Large intestine (tissue), 3 donors: ENCODE measurements around the gene GPR68. TPM values are rescaled to one million over a fixed set of nuclear protein-coding genes. Genes with fewer than 3 reads are reported as not detected.

Source experiments
- DNase-seq, 2 donors: peaks; one replicate each; pipeline versions ENCODE4 v3.0.0 to v3.0.0-alpha.2; 2013
- H3K27ac ChIP-seq: one replicate; pipeline ENCODE4 v1.5.1; 2013; ENCODE audit warnings: low read length
- H3K27me3 ChIP-seq: 2 replicates; pipeline ENCODE4 v1.6.1; 2013; ENCODE audit warnings: low read length; ENCODE audit not compliant: control insufficient read depth, insufficient read depth
- H3K36me3 ChIP-seq: 2 replicates; pipeline ENCODE4 v1.6.1; 2013; ENCODE audit warnings: low read length; ENCODE audit not compliant: control insufficient read depth, insufficient read depth
- H3K4me1 ChIP-seq: one replicate; pipeline ENCODE4 v1.6.1; 2013; ENCODE audit warnings: low read length; ENCODE audit not compliant: control insufficient read depth, insufficient read depth
- H3K4me3 ChIP-seq: one replicate; pipeline ENCODE4 v1.5.1; 2013; ENCODE audit warnings: low read length
- H3K9me3 ChIP-seq: one replicate; pipeline ENCODE4 v1.6.1; 2013; ENCODE audit warnings: mild to moderate bottlenecking, low read depth, low read length, moderate library complexity; ENCODE audit not compliant: control insufficient read depth
- WGBS: methylation state at CpG from one replicate; pipeline ENCODE4 v1.1.5; 2013; ENCODE audit warnings: low lambda C conversion rate; ENCODE audit not compliant: insufficient coverage; 5-methylcytosine and 5-hydroxymethylcytosine counted together
- polyA plus RNA-seq: library from polyadenylated mRNA; unstranded; fragments of 120-200 nt; gene quantifications from one replicate; pipeline ENCODE4 v1.2.1, GENCODE V29; 2013

GPR68 gene
- polyA plus RNA-seq, 1 donor: 2.9 TPM

GRCh38 chr14:91219517-91220389, 24.8 kb downstream of the GPR68 start:
- no peaks in the 10 kb centered on the region for H3K4me1 ChIP-seq
- no CpG with 5 or more reads among the region's 13 CpGs for WGBS
- H3K27me3 ChIP-seq: no peaks in the 10 kb centered on the region
- H3K27ac ChIP-seq: no peak overlapping the region
- peaks cover 74% of the 10 kb centered on the region for H3K36me3 ChIP-seq
- no peak overlapping the region for H3K4me3 ChIP-seq
- no peaks in the 10 kb centered on the region for H3K9me3 ChIP-seq
- no peak for DNase-seq

GRCh38 chr14:91218014-91218413, 26.5 kb downstream of the GPR68 start:
- peaks cover 74% of the 10 kb centered on the region for H3K36me3 ChIP-seq

GRCh38 chr14:91216731-91217226, 27.7 kb downstream of the GPR68 start:
- peaks cover 70% of the 10 kb centered on the region for H3K36me3 ChIP-seq
- no peak overlapping the region for H3K27ac ChIP-seq
- DNase-seq: no peak
- H3K4me3 ChIP-seq: no peak overlapping the region
- H3K9me3 ChIP-seq: no peaks in the 10 kb centered on the region
- H3K4me1 ChIP-seq: no peaks in the 10 kb centered on the region
- WGBS: no CpG with 5 or more reads among the region's 13 CpGs
- H3K27me3 ChIP-seq: no peaks in the 10 kb centered on the region

More at GRCh38 chr14:91218014-91218413, 26.5 kb downstream of the GPR68 start:
- Histone ChIP-seq H3K9me3 (no peaks in the 10 kb centered on the region), H3K27me3 (no peaks in the 10 kb centered on the region), H3K27ac (no peak overlapping the region), H3K4me3 (no peak overlapping the region), H3K4me1 (no peaks in the 10 kb centered on the region)
- no peak for DNase-seq
- WGBS: no CpG with 5 or more reads among the region's 4 CpGs

- H3K36me3 ChIP-seq: peaks cover 66% of the 10 kb centered on the region
- WGBS: no CpG with 5 or more reads among the region's 10 CpGs
These were observed 29.1 kb downstream of the GPR68 start for GRCh38 chr14:91215381-91215780.

GRCh38 chr14:91214306-91214705, 30.2 kb downstream of the GPR68 start:
- DNase-seq: no peak
- Histone ChIP-seq H3K4me3 (no peak overlapping the region), H3K36me3 (peaks cover 62% of the 10 kb centered on the region), H3K4me1 (no peaks in the 10 kb centered on the region), H3K27ac (no peak overlapping the region), H3K27me3 (no peaks in the 10 kb centered on the region), H3K9me3 (peaks cover 7% of the 10 kb centered on the region)
- 100% methylated on average over 1 of the region's 6 CpGs for WGBS

More at GRCh38 chr14:91215381-91215780, 29.1 kb downstream of the GPR68 start:
- Histone ChIP-seq H3K4me3 (no peak overlapping the region), H3K4me1 (no peaks in the 10 kb centered on the region), H3K9me3 (peaks cover 5% of the 10 kb centered on the region), H3K27me3 (no peaks in the 10 kb centered on the region), H3K27ac (no peak overlapping the region)
- DNase-seq: no peak

- H3K27me3 ChIP-seq: no peaks in the 10 kb centered on the region
- H3K9me3 ChIP-seq: peaks cover 7% of the 10 kb centered on the region
- DNase-seq: no peak
- H3K36me3 ChIP-seq: peaks cover 61% of the 10 kb centered on the region
- no peak overlapping the region for H3K27ac ChIP-seq
- WGBS: no CpG with 5 or more reads among the region's 2 CpGs
- no peak overlapping the region for H3K4me3 ChIP-seq
- no peaks in the 10 kb centered on the region for H3K4me1 ChIP-seq
These were observed 33.5 kb downstream of the GPR68 start for GRCh38 chr14:91211017-91211416.

- Histone ChIP-seq H3K36me3 (peaks cover 69% of the 10 kb centered on the region), H3K4me1 (no peaks in the 10 kb centered on the region), H3K9me3 (peaks cover 7% of the 10 kb centered on the region), H3K27me3 (no peaks in the 10 kb centered on the region), H3K27ac (no peak overlapping the region), H3K4me3 (no peak overlapping the region)
- DNase-seq: no peak
- WGBS: 100% methylated on average over 1 of the region's 3 CpGs
These were observed 37.5 kb downstream of the GPR68 start for GRCh38 chr14:91207008-91207407.

GRCh38 chr14:91205459-91205858, 39.0 kb downstream of the GPR68 start:
- no peak overlapping the region for H3K4me3 ChIP-seq
- WGBS: 80% methylated on average over 2 of the region's 7 CpGs
- peaks cover 13% of the 10 kb centered on the region for H3K9me3 ChIP-seq
- no peak for DNase-seq
- H3K27me3 ChIP-seq: no peaks in the 10 kb centered on the region
- no peak overlapping the region for H3K27ac ChIP-seq
- H3K4me1 ChIP-seq: no peaks in the 10 kb centered on the region
- H3K36me3 ChIP-seq: peaks cover 73% of the 10 kb centered on the region

- Histone ChIP-seq H3K4me1 (no peaks in the 10 kb centered on the region), H3K27me3 (no peaks in the 10 kb centered on the region), H3K27ac (no peak overlapping the region), H3K36me3 (peaks cover 73% of the 10 kb centered on the region), H3K9me3 (peaks cover 10% of the 10 kb centered on the region), H3K4me3 (no peak overlapping the region)
- no peak for DNase-seq
- no CpG with 5 or more reads among the region's 14 CpGs for WGBS
These were observed 39.8 kb downstream of the GPR68 start for GRCh38 chr14:91204657-91205056.

GRCh38 chr14:91202234-91202974, 42.1 kb downstream of the GPR68 start:
- H3K4me1 ChIP-seq: no peaks in the 10 kb centered on the region
- DNase-seq: no peak
- WGBS: no CpG with 5 or more reads among the region's 15 CpGs
- H3K4me3 ChIP-seq: no peak overlapping the region
- H3K27me3 ChIP-seq: no peaks in the 10 kb centered on the region
- H3K27ac ChIP-seq: no peak overlapping the region
- peaks cover 10% of the 10 kb centered on the region for H3K9me3 ChIP-seq
- H3K36me3 ChIP-seq: peaks cover 79% of the 10 kb centered on the region
